ENCODE measurements around the gene TPRG1.

- TF ChIP-seq CTCF (IDR thresholded peaks at IDR 0.05) (no peak), POLR2A (IDR thresholded peaks at IDR 0.05) (no peak)
Measured at GRCh38 chr3:189339996-189340395, 168.2 kb downstream of the TPRG1 start.

All from right lobe of liver (tissue), 4 donors.